Measurements from ENCODE around the gene ZNF792.
A peak's percentile ranks its signal among the peaks of the same experiment; 100 is the strongest.
"Not testable (repeated sequence)": the region's sequence is repeated elsewhere in the genome, so short reads cannot be mapped to it uniquely, and the experiment has no call there.

The ZNF792 gene

DNA sequence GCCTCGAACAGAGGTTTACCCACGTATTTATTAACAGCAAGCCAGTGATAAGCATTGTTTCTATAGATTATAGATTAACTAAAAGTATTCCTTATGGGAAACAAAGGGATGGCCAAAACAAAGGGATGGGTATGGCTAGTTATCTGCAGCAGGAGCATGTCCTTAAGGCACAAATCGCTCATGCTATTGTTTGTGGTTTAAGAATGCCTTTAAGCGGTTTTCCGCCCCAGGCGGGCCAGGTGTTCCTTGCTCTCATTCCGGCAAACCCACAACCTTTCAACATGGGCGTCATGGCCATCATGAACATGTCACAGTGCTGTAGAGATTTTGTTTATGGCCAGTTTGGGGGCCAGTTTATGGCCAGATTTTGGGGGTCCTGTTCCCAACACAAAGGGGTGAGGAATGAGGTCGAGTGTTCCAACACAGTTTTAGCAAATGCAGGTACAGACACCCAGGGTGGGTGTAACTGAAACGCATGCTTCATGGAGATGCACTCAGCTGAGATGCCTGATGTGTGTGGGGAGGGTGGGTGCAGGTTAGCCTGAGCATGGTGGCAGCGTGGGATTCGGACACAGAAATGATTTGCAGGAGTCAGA, 6.3 kb upstream of the ZNF792 start:
- DNase-seq, result not testable (repeated sequence)

DNA sequence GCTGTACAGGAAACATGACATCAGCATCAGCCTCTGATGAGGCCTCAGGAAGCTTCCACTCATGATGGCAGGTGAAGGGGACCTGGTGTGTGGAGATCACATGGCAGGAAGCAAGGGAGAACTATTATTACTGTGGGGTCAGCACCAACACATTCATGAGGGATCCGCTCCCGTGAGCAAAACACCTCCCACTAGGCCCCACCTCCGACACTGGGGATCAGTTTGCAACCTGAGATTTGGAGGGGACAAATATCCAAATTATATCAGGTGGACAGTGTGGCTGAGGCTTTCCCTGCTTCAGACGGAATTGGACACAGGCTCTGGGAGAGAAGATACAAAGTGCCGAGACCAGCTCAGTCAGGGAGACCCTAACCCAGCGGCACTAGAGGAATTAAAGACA, 5.7 kb upstream of the ZNF792 start:
- no peak for DNase-seq

DNA sequence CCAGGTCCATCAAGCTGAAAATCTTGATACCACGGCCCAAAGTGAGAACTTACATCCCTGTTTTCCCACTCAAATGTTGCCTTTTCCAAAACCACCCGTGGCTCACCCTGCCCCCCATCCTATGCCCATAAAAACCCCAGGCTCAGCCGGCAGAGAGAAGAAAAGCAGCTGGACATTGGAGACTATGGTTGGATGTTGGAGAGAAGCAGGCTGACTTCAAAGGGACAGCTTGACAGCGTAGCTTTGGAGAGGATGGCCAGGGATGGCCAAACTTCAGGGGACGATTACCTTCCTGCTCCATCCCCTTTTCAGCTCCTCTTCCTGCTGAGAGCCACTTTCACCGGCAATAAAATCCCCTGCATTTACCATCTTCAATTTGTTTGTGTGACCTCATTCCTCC, 3.5 kb upstream of the ZNF792 start:
- peak; percentile 32 for DNase-seq

- peak; percentile 31 for DNase-seq
These were observed 1.5 kb upstream of the ZNF792 start for GRCh38 chr19:34965505-34965904.

DNA sequence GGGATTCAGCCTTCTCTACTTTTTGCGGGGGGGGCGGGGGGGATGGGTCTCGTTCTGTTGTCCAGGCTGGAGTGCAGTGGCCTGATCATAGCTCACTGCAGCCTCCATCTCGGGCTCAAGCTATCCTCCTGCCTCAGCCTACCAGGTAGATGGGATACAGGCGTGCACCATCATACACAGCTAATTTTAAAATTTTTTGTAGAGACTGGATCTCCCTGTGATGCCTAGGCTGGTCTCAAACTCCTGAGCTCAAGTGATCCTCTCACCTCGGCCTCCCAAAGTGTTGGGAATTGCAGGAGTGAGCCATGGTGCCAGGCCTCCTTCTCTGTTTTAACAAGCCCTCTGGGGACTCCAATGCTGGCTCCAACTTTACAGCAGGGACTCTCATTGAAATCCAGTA, 569 bp upstream of the ZNF792 start:
- no peak for DNase-seq

DNA sequence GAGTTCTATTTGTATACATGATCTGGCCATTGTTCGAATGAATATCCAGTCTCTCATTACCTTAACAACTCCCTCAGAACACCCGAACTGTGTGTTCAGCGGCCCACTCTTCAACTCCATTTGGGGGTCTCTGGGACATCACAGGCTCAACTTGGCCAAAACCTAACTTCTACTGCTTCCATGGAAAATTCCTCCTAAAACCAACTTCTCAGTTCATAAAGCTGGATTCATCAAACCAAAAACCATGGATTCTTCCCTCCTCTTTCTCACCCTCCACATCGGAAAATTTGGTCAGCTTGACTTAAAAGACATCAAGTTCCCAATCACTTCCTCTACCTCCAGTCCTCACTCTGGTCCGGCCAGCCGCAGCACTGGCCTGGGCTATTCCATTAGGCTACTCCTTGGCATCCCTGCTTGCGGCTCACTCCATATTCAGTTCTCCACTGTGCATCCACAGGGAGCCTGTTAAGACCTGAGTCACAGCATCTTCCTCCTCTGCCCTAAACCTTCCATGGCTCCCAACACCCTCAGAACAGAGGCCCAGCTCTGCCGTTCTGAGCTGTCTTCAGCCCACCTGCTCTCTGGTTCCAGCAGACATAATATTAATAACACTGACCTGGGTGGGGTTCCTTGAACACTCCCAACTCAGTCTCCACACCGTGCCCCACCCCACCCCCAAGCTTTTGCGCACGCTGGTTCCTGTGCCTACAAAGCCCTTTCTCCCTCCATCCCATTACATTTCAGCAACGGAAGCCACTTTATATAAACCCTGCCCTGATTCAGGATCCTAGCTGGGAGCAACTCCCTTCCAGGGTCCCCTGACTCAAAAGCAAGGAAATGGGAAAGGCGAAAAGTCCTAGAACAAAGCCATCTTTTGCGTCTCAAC, 1.1 kb downstream of the ZNF792 start:
- DNase-seq, result peak; percentile 29

DNA sequence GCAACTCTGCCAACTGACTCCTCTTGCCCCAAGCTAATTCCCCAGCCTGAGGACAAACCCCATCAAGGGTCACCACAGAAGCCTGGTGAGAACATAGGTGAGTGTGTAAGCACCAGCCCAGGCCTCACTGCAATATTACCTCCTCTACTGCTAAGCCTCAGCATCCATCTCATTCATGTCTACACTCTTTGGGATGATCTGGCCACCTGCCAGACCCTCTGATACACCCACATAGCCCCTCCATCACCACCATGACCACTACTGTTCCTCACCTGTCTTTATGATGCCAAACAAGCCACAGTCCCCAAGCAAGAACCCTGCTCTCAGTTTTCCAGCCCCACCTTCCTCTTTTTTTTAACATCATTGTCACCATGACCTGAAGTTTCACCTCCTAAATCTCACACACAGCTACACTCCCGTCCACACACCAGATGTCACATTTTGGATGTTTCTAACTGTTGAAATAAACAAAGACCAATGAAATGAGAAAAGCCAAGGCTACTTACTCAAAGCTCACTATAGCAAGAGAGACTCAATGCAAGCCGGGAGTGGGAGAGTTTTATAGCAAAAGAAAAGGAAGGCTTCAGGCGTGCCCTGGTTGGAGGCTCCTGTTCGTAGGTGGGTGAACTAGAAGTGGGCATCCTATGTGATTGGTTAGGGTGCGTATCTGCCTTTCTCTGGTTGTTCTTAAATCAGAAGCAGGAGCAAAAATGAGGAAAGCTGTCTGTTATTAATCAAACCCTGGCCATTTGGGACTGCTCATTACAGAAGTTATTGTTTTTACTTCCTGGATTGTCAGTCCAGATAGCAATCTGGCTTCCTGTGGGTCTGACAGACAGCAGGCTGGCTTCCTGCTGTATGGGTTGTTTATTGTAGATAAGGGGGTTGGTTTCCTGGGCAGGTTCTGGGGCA, 2.0 kb downstream of the ZNF792 start:
- DNase-seq, result peak; percentile 32

GRCh38 chr19:34960940-34961679, 2.9 kb downstream of the ZNF792 start:
- no peak for DNase-seq

DNA sequence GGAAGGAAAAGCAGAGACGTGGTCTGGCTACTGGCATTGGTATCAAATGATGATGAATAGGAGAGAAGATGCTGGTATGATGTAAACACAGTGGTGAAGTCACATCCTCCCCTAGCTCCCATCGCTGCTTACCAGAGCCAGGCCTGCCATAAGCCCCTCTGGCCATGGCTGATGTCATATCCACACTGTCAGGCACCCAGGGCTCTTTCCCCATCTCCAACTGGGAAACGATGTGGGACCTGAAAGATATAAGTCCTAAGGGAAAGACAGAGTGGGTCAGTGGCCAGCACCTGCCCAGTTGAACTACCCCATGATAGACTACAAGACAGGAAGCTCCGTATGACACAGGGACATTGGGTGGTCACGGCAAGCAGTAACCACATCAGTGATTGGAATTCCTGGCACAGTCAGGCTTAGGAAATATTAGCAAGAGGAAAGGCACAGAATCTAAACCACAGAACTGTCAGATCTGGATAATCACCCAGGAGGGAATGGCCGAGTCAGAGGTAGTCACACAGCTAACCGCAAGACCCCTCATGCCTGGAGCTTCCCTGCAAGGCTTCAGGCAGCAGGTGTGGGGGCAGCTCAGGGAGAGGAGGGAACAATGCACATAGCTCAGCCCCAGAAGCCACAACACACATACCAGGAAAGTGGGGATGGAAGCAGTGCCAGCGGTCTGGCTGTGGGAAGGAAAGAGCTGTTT, 3.8 kb downstream of the ZNF792 start:
- DNase-seq, result no peak

- no peak for DNase-seq
These were observed 5.0 kb downstream of the ZNF792 start for GRCh38 chr19:34959021-34959420.

- DNase-seq, result peak; percentile 33
These were observed 5.9 kb downstream of the ZNF792 start for GRCh38 chr19:34957830-34958751.

- DNase-seq, result peak; percentile 11
These were observed 10.9 kb downstream of the ZNF792 start for GRCh38 chr19:34953092-34953491.

- DNase-seq, result no peak
These were observed 20.0 kb downstream of the ZNF792 start for GRCh38 chr19:34943861-34944573.

GRCh38 chr19:34938886-34939285, 25.1 kb downstream of the ZNF792 start:
- DNase-seq, result no peak

GRCh38 chr19:34936184-34936583, 27.8 kb downstream of the ZNF792 start:
- DNase-seq, result no peak

GRCh38 chr19:34932494-34932893, 31.5 kb downstream of the ZNF792 start:
- DNase-seq, result no peak

- DNase-seq, result peak; percentile 98
These were observed 37.2 kb downstream of the ZNF792 start, which contains the start of gene ZNF30 for GRCh38 chr19:34926685-34927375. Gene ZNF30 (plus strand): TSS chr19:34926903. CDS start chr19:34929948, 3,045 bp downstream.

GRCh38 chr19:34926361-34926684, 37.7 kb downstream of the ZNF792 start:
- no peak for DNase-seq

- DNase-seq, result no peak
These were observed 38.7 kb downstream of the ZNF792 start for GRCh38 chr19:34925278-34925855.
